Limb (tissue), 2 donors: ENCODE measurements around the gene ANKK1.
A peak's percentile ranks its signal among the peaks of the same experiment; 100 is the strongest.

Source experiments
- DNase-seq, 2 donors: peaks; one replicate each; pipeline ENCODE4 v3.0.0-alpha.2; 2016; ENCODE audit errors: extremely low spot score in 2 of 2

ANKK1 gene, protein sequence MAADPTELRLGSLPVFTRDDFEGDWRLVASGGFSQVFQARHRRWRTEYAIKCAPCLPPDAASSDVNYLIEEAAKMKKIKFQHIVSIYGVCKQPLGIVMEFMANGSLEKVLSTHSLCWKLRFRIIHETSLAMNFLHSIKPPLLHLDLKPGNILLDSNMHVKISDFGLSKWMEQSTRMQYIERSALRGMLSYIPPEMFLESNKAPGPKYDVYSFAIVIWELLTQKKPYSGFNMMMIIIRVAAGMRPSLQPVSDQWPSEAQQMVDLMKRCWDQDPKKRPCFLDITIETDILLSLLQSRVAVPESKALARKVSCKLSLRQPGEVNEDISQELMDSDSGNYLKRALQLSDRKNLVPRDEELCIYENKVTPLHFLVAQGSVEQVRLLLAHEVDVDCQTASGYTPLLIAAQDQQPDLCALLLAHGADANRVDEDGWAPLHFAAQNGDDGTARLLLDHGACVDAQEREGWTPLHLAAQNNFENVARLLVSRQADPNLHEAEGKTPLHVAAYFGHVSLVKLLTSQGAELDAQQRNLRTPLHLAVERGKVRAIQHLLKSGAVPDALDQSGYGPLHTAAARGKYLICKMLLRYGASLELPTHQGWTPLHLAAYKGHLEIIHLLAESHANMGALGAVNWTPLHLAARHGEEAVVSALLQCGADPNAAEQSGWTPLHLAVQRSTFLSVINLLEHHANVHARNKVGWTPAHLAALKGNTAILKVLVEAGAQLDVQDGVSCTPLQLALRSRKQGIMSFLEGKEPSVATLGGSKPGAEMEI

GRCh38 chr11:113387605-113388211, at the start of gene ANKK1:
Gene ANKK1 (plus strand): TSS chr11:113387779. CDS start chr11:113387885, 106 bp downstream.
- DNase-seq, result peak in 1 of 2 donors; percentile 43

DNA sequence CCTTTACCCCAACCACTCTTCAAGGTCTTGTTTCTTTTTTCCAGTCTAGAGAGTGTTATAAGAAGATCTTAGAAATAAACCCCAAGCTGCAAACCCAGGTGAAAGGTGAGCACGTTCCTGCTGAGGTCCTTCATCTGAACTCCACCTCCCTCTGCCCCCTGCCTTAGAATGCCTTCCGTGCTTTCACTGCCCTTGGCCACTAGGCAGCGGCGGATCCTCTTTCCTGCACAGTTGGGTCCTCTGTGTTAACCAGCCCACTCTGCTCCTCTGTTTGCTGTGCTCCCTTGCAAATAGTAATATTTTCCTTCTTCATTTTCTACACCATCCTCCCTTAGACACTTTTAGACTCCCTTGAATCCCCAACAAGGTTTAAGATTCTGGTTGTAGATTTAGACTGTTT, 48.8 kb upstream of the ANKK1 start:
- no peak for DNase-seq

DNA sequence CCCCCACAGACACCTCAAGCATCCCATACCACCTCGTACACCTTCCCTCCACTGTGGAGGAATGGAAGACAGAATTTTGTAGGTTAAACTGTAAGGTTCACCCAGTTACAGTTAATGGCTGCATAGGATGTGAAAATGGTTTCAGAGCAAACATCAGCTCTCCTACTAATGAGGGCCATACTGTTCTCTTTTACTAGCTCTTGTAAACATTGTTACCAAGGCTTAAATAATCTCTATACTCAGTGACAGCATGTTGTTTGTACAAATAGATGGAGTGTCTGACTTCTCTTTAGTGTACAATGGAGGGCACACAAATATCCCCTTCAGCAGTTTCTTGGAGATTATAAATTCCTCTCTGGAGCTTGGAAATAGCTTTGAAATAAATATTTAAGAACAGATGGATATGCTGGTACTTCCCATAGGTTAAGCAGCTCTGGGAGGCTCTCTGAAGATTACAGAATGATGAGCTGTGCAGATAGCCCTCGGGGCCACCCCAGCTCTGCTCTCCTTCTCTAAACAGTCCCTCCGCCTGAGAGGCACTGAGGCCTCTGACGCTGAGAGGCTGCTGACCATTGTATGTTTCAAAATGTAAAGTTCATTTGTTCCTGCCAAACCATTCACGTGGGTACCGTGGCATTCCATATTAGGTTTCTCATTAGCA, 47.5 kb upstream of the ANKK1 start:
- no peak for DNase-seq

- no peak for DNase-seq
Observed at GRCh38 chr11:113341388-113342165, 46.0 kb upstream of the ANKK1 start.

- DNase-seq, result no peak
Observed at GRCh38 chr11:113345978-113346377, 41.6 kb upstream of the ANKK1 start.

DNA sequence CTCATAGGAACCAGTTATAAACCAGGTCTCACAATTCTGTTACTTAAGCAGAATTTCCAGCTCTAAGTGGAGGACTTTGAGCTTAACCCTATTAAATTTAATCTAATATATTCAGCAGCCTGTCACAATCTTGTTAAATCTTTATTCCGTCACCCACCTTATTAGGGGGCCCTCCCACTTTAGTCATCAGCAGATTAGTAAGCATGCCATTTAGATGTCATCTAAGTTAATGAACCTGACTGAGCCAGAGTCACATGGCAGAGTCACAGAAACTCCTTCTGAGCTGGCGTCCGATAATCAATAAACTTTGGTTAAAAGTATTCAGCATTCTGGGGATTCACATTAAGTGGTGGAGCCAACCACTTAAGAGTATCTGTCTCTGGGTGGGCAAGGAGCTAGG, 38.1 kb upstream of the ANKK1 start:
- no peak for DNase-seq

GRCh38 chr11:113350336-113351067, 37.1 kb upstream of the ANKK1 start:
- DNase-seq, result no peak

DNA sequence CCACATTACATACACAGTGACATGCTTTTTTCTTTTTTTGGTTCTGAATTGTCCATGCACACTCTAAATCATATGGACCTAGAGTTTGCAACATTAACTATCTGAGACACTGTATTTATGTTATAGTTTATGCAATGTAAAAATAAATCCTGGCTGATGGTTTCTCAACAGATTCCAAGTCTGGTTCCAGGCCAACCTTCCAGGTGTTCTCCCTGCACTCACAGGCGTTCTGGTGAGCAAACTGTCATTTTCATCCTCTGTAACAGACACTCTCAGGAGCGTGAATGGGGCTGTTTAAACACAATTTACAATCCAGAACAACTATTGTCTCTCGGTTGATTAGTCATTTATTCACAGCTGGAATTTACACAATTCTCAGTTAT, 36.5 kb upstream of the ANKK1 start:
- no peak for DNase-seq

DNA sequence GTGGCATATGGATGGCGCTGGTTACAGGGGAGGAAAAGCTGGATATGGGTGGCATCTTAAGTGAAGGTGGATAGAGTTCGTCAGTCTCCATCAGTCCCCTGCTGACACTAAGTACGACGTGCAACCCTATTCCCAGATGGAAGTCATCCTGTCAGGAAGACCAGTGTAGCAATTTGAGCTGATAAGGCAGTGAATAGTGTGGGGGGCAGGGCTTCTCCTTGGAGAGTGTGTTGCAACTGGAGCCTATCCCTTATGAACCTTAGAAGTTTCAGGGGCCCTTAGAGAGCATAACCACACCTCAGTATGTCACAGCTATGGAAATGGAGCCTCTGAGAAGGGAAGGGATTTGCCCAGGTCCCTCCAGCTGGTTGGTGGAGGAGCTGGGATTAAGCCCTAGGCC, 36.1 kb upstream of the ANKK1 start:
- DNase-seq, result no peak

DNA sequence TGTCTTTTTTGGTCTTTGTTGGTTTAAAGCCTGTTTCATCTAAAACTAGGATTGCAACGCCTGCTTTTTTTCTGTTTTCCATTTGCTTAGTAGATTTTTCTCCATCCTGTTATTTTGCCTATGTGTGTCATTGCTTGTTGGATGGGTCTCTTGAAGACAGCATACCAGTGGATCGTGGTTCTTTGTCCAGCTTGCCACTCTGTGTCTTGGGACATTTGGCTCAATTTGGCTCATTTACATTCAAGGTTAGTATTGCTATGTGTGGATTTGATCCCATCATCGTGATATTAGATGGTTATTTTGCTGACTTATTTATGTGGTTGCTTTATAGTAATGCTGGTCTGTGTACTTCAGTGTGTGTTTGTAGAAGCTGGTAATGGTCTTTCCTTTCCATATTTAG, 31.4 kb upstream of the ANKK1 start:
- DNase-seq, result no peak

- no peak for DNase-seq
Observed at GRCh38 chr11:113363406-113363805, 24.2 kb upstream of the ANKK1 start.

GRCh38 chr11:113363996-113364641, 23.5 kb upstream of the ANKK1 start:
- no peak for DNase-seq

DNA sequence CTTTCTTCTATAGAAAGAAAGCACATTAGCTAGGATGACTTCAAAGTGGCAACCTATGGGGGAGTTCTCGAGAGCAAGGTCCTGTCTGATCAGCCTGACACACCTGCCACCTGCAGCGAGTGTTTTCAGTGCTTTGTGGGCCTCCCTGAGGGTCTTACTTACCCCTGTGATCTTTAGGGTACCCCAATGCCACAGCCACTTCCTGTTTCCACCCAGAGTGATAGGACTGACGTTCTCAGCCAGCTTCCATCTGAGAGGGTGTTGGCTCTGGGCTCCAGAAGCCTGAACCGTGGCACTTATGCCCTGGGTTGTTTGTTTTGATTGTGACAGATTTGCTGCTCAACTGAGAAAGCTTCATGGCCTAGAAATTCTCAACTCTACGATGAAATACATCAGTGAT, 21.7 kb upstream of the ANKK1 start:
- DNase-seq, result no peak

DNA sequence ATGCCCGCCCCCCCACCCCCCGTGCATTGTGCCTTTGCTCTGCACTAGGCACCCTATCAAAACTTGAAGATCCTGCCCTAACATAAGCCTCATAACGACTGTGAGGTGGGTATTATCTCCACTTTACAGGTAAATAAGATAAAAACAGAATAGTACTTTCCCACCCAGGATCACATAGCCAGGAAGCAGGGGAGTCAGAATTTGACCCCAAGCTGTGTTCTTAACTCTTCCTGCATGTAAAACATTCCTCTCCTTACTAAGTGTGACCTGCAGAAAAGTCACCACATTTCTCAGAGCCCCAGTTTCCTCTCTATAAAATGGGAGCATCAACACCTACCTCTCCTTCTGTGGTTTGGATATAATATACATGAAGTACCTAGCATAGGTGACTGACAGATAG, 18.2 kb upstream of the ANKK1 start:
- no peak for DNase-seq

GRCh38 chr11:113370634-113371033, 16.9 kb upstream of the ANKK1 start:
- DNase-seq, result no peak

GRCh38 chr11:113372309-113372708, 15.3 kb upstream of the ANKK1 start:
- no peak for DNase-seq

- DNase-seq, result no peak
Observed at GRCh38 chr11:113373306-113373705, 14.3 kb upstream of the ANKK1 start.

- no peak for DNase-seq
Observed at GRCh38 chr11:113373981-113374560, 13.5 kb upstream of the ANKK1 start.

- DNase-seq, result no peak
Observed at GRCh38 chr11:113375402-113375801, 12.2 kb upstream of the ANKK1 start.

GRCh38 chr11:113376156-113376555, 11.4 kb upstream of the ANKK1 start:
- peak in 1 of 2 donors; percentile 41 for DNase-seq
